NCI-H2171 (cell line): ENCODE results near the gene ZNF714.
"Not testable (repeated sequence)": the region's sequence is repeated elsewhere in the genome, so short reads cannot be mapped to it uniquely, and the experiment has no call there.

ENCODE experiments used
- DNase-seq: peaks from one replicate; lab custom pipeline; 2025; lab: John Stamatoyannopoulos, UW

The ZNF714 gene

GRCh38 chr19:21130097-21130775, 48.2 kb downstream of the ZNF714 start:
- no peak for DNase-seq

GRCh38 chr19:21133633-21134032, 51.6 kb downstream of the ZNF714 start:
- no peak for DNase-seq

GRCh38 chr19:21134934-21135366, 52.9 kb downstream of the ZNF714 start:
- no peak for DNase-seq

GRCh38 chr19:21135433-21135832, 53.4 kb downstream of the ZNF714 start:
- no peak for DNase-seq

GRCh38 chr19:21138130-21138529, 56.1 kb downstream of the ZNF714 start:
- DNase-seq = no peak

GRCh38 chr19:21141006-21141405, 59.0 kb downstream of the ZNF714 start:
- DNase-seq = not testable (repeated sequence)

GRCh38 chr19:21141787-21142464, 59.9 kb downstream of the ZNF714 start, which contains the start of gene ZNF431:
ZNF431 (plus strand) TSS chr19:21142040; CDS start chr19:21142184, 144 bp downstream.
- peak; percentile 90 for DNase-seq

GRCh38 chr19:21143428-21143827, 61.4 kb downstream of the ZNF714 start:
- DNase-seq = no peak

- DNase-seq = no peak
These were observed 61.9 kb downstream of the ZNF714 start for GRCh38 chr19:21143854-21144253.

- DNase-seq = no peak
These were observed 65.5 kb downstream of the ZNF714 start for GRCh38 chr19:21147540-21147939.

GRCh38 chr19:21148681-21149080, 66.7 kb downstream of the ZNF714 start:
- no peak for DNase-seq

GRCh38 chr19:21149877-21150276, 67.9 kb downstream of the ZNF714 start:
- no peak for DNase-seq

- DNase-seq = no peak
These were observed 69.5 kb downstream of the ZNF714 start for GRCh38 chr19:21151460-21151859.

GRCh38 chr19:21158523-21159135, 76.6 kb downstream of the ZNF714 start:
- no peak for DNase-seq

GRCh38 chr19:21164541-21164940, 82.5 kb downstream of the ZNF714 start:
- no peak for DNase-seq

GRCh38 chr19:21166436-21166835, 84.4 kb downstream of the ZNF714 start:
- DNase-seq = no peak
